Activated CD8-positive, alpha-beta T cell treated with anti-CD3 and anti-CD28 coated beads, Interleukin-2, amount 10 ng/mL, durations not matched to agents 7 days and 5 days (primary cell): ENCODE results near the gene DIAPH1. TPM values are rescaled to one million over a fixed set of nuclear protein-coding genes. Genes with fewer than 3 reads are reported as not detected.

Source experiments
- ATAC-seq: fragments of 150-1000 bp; cut with Tn5 transposase; one replicate; pipeline ENCODE4 v1.10.0; 2021; ENCODE audit warnings: moderate library complexity
- CTCF ChIA-PET: fragments of 350-600 bp; sonication (Branson Sonifier 250); formaldehyde crosslinking; loops from one replicate; lab custom pipeline; 2021; ENCODE audit warnings: antibody characterized with exemption; lab: Charles Lee
- POLR2A ChIA-PET: fragments of 350-600 bp; sonication (Branson Sonifier 250); formaldehyde crosslinking; loops from one replicate; lab custom pipeline; 2021; ENCODE audit warnings: antibody characterized with exemption; lab: Charles Lee
- DNase-seq: peaks from one replicate; pipeline ENCODE4 v3.0.0-alpha.2; 2020
- H3K27ac Mint-ChIP-seq: one replicate; pipeline ENCODE4 v1.8.0; 2021; ENCODE audit warnings: mild to moderate bottlenecking, mixed read lengths
- H3K27me3 Mint-ChIP-seq: one replicate; pipeline ENCODE4 v1.8.0; 2021; ENCODE audit warnings: low read depth, mixed read lengths
- H3K36me3 Mint-ChIP-seq: one replicate; pipeline ENCODE4 v1.8.0; 2021; ENCODE audit warnings: low read depth, mixed read lengths
- H3K4me1 Mint-ChIP-seq: one replicate; pipeline ENCODE4 v1.8.0; 2021; ENCODE audit warnings: low read depth, mixed read lengths
- H3K4me3 Mint-ChIP-seq: one replicate; pipeline ENCODE4 v1.8.0; 2021; ENCODE audit warnings: mild to moderate bottlenecking, mixed read lengths
- H3K9me3 Mint-ChIP-seq: one replicate; pipeline ENCODE4 v1.8.0; 2022; ENCODE audit warnings: mixed read lengths; ENCODE audit not compliant: insufficient read depth
- total RNA-seq, 2 experiments: library from RNA; stranded (reverse); gene quantifications; one replicate each; pipeline ENCODE4 v1.2.3, GENCODE V29; 2021

Gene DIAPH1
- total RNA-seq, 2 experiments from 2014 or later: 281 to 286 TPM

- DNase-seq: no peak
Measured at GRCh38 chr5:141478321-141478945, 140.4 kb downstream of the DIAPH1 start.

GRCh38 chr5:141477815-141478214 lies 141.0 kb downstream of the DIAPH1 start:
- CTCF ChIA-PET: interaction anchor here (1.5 to 1.6 kb wide), 2 partner anchors 29 to 35 kb away, joined by 4 read pairs; no protein-coding TSS in a partner anchor
- POLR2A ChIA-PET: no interaction called here
- Mint-ChIP-seq H3K36me3 (peaks cover 3% of the 10 kb centered on the region), H3K9me3 (no peaks in the 10 kb centered on the region), H3K4me3 (no peak overlapping the region), H3K27ac (no peak overlapping the region), H3K4me1 (peaks cover 29% of the 10 kb centered on the region), H3K27me3 (peaks cover 74% of the 10 kb centered on the region)
- DNase-seq: no peak
- ATAC-seq: no peak

More at GRCh38 chr5:141478321-141478945, 140.4 kb downstream of the DIAPH1 start:
- ATAC-seq: no peak
- Mint-ChIP-seq H3K27me3 (peaks cover 78% of the 10 kb centered on the region), H3K36me3 (peaks cover 3% of the 10 kb centered on the region), H3K4me3 (no peak overlapping the region), H3K4me1 (peaks cover 29% of the 10 kb centered on the region), H3K9me3 (no peaks in the 10 kb centered on the region), H3K27ac (no peak overlapping the region)
- ChIA-PET POLR2A (no interaction called here), CTCF (interaction anchor here (0.8 to 1.6 kb wide), 4 partner anchors 13 to 65 kb away, joined by 3 to 4 read pairs (median 4); partner anchors contain the start of gene PCDHGA10)

GRCh38 chr5:141477044-141477575 lies 141.7 kb downstream of the DIAPH1 start:
- Mint-ChIP-seq H3K27ac (no peak overlapping the region), H3K4me3 (peak overlapping the region; percentile 62), H3K9me3 (no peaks in the 10 kb centered on the region), H3K27me3 (peaks cover 69% of the 10 kb centered on the region), H3K4me1 (peaks cover 29% of the 10 kb centered on the region), H3K36me3 (peaks cover 3% of the 10 kb centered on the region)
- ATAC-seq (no peak), DNase-seq (no peak)
- CTCF ChIA-PET: no interaction called here
- POLR2A ChIA-PET: no interaction called here

- Mint-ChIP-seq H3K27me3 (peaks cover 69% of the 10 kb centered on the region), H3K4me1 (peaks cover 29% of the 10 kb centered on the region), H3K36me3 (peaks cover 3% of the 10 kb centered on the region), H3K4me3 (peak overlapping the region; percentile 62), H3K27ac (no peak overlapping the region), H3K9me3 (no peaks in the 10 kb centered on the region)
- DNase-seq: no peak
- CTCF ChIA-PET: interaction anchor here (1.3 to 1.4 kb wide), 2 partner anchors 10 to 157 kb away, joined by 3 read pairs; no protein-coding TSS in a partner anchor
- POLR2A ChIA-PET: no interaction called here
- ATAC-seq: peak; percentile 27
Measured at GRCh38 chr5:141476132-141476911, 142.5 kb downstream of the DIAPH1 start.

- H3K27me3 Mint-ChIP-seq: peaks cover 64% of the 10 kb centered on the region
- CTCF ChIA-PET: interaction anchor here (0.8 to 1.4 kb wide), 6 partner anchors 11 to 156 kb away, joined by 3 to 6 read pairs (median 3); partner anchors contain the start of genes PCDHGA10 and PCDHGA12
- POLR2A ChIA-PET: no interaction called here
- peaks cover 29% of the 10 kb centered on the region for H3K4me1 Mint-ChIP-seq
- no peaks in the 10 kb centered on the region for H3K9me3 Mint-ChIP-seq
- ATAC-seq: peak; percentile 60
- DNase-seq: no peak
- peak within 1 kb of the TSS; percentile 62 for H3K4me3 Mint-ChIP-seq
- H3K27ac Mint-ChIP-seq: no peak within 1 kb of the TSS
- H3K36me3 Mint-ChIP-seq: peaks cover 3% of the 10 kb centered on the region
Measured at GRCh38 chr5:141475625-141476131, 143.1 kb downstream of the DIAPH1 start, which contains the start of gene PCDHGC3. Gene PCDHGC3 (plus strand): TSS chr5:141475966. CDS start chr5:141476117, 151 bp downstream.

- ChIA-PET CTCF (interaction anchor here (0.9 kb wide), 1 partner anchor 35 kb away, joined by 3 read pairs; the partner anchor contains the start of gene PCDHGA12), POLR2A (no interaction called here)
- Mint-ChIP-seq H3K4me1 (no peaks in the 10 kb centered on the region), H3K4me3 (no peak overlapping the region), H3K27me3 (peaks cover 4% of the 10 kb centered on the region), H3K9me3 (no peaks in the 10 kb centered on the region), H3K36me3 (no peaks in the 10 kb centered on the region), H3K27ac (no peak overlapping the region)
- ATAC-seq (no peak), DNase-seq (no peak)
Measured at GRCh38 chr5:141465351-141465750, 153.4 kb downstream of the DIAPH1 start.

Other genes starting within 250 kb of the DIAPH1 start
- gene PCDHGB3, start 248.8 kb downstream of the DIAPH1 start, total RNA-seq: under 1 TPM; 0.16 to 0.26 TPM
- under 1 TPM; 0.08 to 0.11 TPM for gene PCDHGA6, start 245.1 kb downstream of the DIAPH1 start, total RNA-seq
- gene PCDHGA7, start 236.3 kb downstream of the DIAPH1 start, total RNA-seq: not detected
- gene PCDHGB4, start 231.3 kb downstream of the DIAPH1 start, total RNA-seq: not detected
- gene PCDHGA8, start 226.4 kb downstream of the DIAPH1 start, total RNA-seq: not detected
- gene PCDHGB5, start 221.1 kb downstream of the DIAPH1 start, total RNA-seq: under 1 TPM in 1 of 2 experiments, not detected in 1; 0.16 TPM
- gene PCDHGA9, start 216.2 kb downstream of the DIAPH1 start, total RNA-seq: under 1 TPM in 1 of 2 experiments, not detected in 1; 0.08 TPM
- not detected for gene PCDHGB6, start 211.0 kb downstream of the DIAPH1 start, total RNA-seq
- not detected for gene PCDHGA10, start 206.0 kb downstream of the DIAPH1 start, total RNA-seq
- gene PCDHGB7, start 201.3 kb downstream of the DIAPH1 start, total RNA-seq: not detected
- under 1 TPM in 1 of 2 experiments, not detected in 1; 0.05 TPM for gene PCDHGA11, start 197.9 kb downstream of the DIAPH1 start, total RNA-seq
- gene PCDHGA12, start 188.5 kb downstream of the DIAPH1 start, total RNA-seq: not detected
- not detected for gene PCDHGC3, start 143.0 kb downstream of the DIAPH1 start, total RNA-seq
- not detected for gene PCDHGC4, start 134.0 kb downstream of the DIAPH1 start, total RNA-seq
- gene PCDHGC5, start 129.9 kb downstream of the DIAPH1 start, total RNA-seq: not detected
- gene HDAC3, start 17.8 kb upstream of the DIAPH1 start, total RNA-seq: 10 to 100 TPM; 88.1 to 91.8 TPM
- 10 to 100 TPM; 36.9 to 37.1 TPM for gene RELL2, start 18.0 kb upstream of the DIAPH1 start, total RNA-seq
- 10 to 100 TPM; 46.9 to 47.8 TPM for gene FCHSD1, start 32.4 kb upstream of the DIAPH1 start, total RNA-seq
- gene ARAP3, start 63.2 kb upstream of the DIAPH1 start, total RNA-seq: 1 to 10 TPM; 8.5 to 8.8 TPM